ENCODE data around the gene TUNAR.

- TF ChIP-seq POLR2AphosphoS5 (IDR thresholded peaks at IDR 0.05) (no peak), POLR2A (IDR thresholded peaks at IDR 0.05) (no peak)
Measured at GRCh38 chr14:95889236-95889979, 12.8 kb downstream of the TUNAR start.

Measured in upper lobe of left lung (tissue), 4 donors.